ENCODE data around the gene APH1A. TPM values are rescaled to one million over a fixed set of nuclear protein-coding genes. Genes with fewer than 3 reads are reported as not detected.

APH1A gene
- total and polyA plus RNA-seq, 2 of the 13 experiments (the other 11 are each of a cell fraction or from before 2014, with no cell fraction given) = 114 to 130 TPM

GRCh38 chr1:150280138-150280707 lies 11.4 kb upstream of the APH1A start (continued):
- no peak for TF ChIP-seq ZNF275 (CRISPR knock-in tag; IDR thresholded peaks at IDR 0.05; ENCODE audit: borderline replicate concordance)
- TF ChIP-seq ZNF674 (CRISPR knock-in tag; IDR thresholded peaks at IDR 0.05; ENCODE audit: low read depth) = no peak
- no peak for TF ChIP-seq GMEB1 (CRISPR knock-in tag; IDR thresholded peaks at IDR 0.05; ENCODE audit: borderline replicate concordance)
- TF ChIP-seq ATF1 (CRISPR knock-in tag; IDR thresholded peaks at IDR 0.05) = no peak
- TF ChIP-seq ZZZ3 (CRISPR knock-in tag; IDR thresholded peaks at IDR 0.05; ENCODE audit: borderline replicate concordance) = no peak
- TF ChIP-seq PHF21A (CRISPR knock-in tag; IDR thresholded peaks at IDR 0.05) = no peak
- no peak for TF ChIP-seq HNRNPUL1 (IDR thresholded peaks at IDR 0.05; ENCODE audit: low read depth, low read length)
- no peak for TF ChIP-seq ZC3H4 (CRISPR knock-in tag; IDR thresholded peaks at IDR 0.05; ENCODE audit: borderline replicate concordance)
- TF ChIP-seq TGIF2 (CRISPR knock-in tag; IDR thresholded peaks at IDR 0.05) = no peak
- TF ChIP-seq ZNF605 (CRISPR knock-in tag; IDR thresholded peaks at IDR 0.05) = no peak
- TF ChIP-seq GATAD1 (CRISPR knock-in tag; IDR thresholded peaks at IDR 0.05) = no peak
- TF ChIP-seq ZNF333 (CRISPR knock-in tag; IDR thresholded peaks at IDR 0.05; ENCODE audit: borderline replicate concordance) = no peak
- no peak for TF ChIP-seq HNF1B (CRISPR knock-in tag; IDR thresholded peaks at IDR 0.05)
- no peak for TF ChIP-seq ZFYVE20 (CRISPR knock-in tag; IDR thresholded peaks at IDR 0.05; ENCODE audit: borderline replicate concordance, low read depth)
- no peak for TF ChIP-seq ZSCAN20 (CRISPR knock-in tag; IDR thresholded peaks at IDR 0.05; ENCODE audit: borderline replicate concordance)
- TF ChIP-seq HIVEP1 (CRISPR knock-in tag; IDR thresholded peaks at IDR 0.05) = no peak
- TF ChIP-seq SKIL (CRISPR knock-in tag; IDR thresholded peaks at IDR 0.05; ENCODE audit: borderline replicate concordance) = no peak
- TF ChIP-seq SP5 (CRISPR knock-in tag; IDR thresholded peaks at IDR 0.05; ENCODE audit: borderline replicate concordance, low read depth) = no peak
- TF ChIP-seq ZFP36L2 (CRISPR knock-in tag; IDR thresholded peaks at IDR 0.05) = no peak
- no peak for TF ChIP-seq ZBED4 (CRISPR knock-in tag; IDR thresholded peaks at IDR 0.05; ENCODE audit: borderline replicate concordance)

Data from HepG2 (cell line).